Keratinocyte (primary cell): ENCODE data around the gene RAB21. TPM values are rescaled to one million over a fixed set of nuclear protein-coding genes. Genes with fewer than 3 reads are reported as not detected.

Experiments used
- DNase-seq: peaks from one replicate; pipeline ENCODE4 v3.0.0-alpha.2; 2011; ENCODE audit warnings: low read depth, missing footprints, low spot score
- FAIRE-seq: peaks from 2 replicates; lab custom pipeline; 2011; peaks lifted over from hg19 to GRCh38; lab: Jason Lieb, UNC
- H2AFZ ChIP-seq: 2 replicates; pipeline ENCODE4 v1.6.0; 2012; ENCODE audit warnings: low read length, control low read depth, inconsistent platforms; ENCODE audit not compliant: control insufficient read depth
- H3K27ac ChIP-seq: 2 replicates; pipeline ENCODE4 v1.5.1; 2011; ENCODE audit warnings: low read length; ENCODE audit not compliant: control insufficient read depth, insufficient read depth
- H3K27me3 ChIP-seq: 3 replicates; pipeline ENCODE4 v1.6.0; 2011; ENCODE audit warnings: low read length; ENCODE audit not compliant: control insufficient read depth, insufficient read depth; ENCODE audit errors: extremely low read depth
- H3K36me3 ChIP-seq, 2 experiments: 2 replicates in 1 of 2; 3 replicates in 1 of 2; pipeline ENCODE4 v1.5.1; 2011; ENCODE audit warnings: low read length in 2 of 2, mild to moderate bottlenecking in 1 of 2; ENCODE audit not compliant: control insufficient read depth in 2 of 2, insufficient read depth in 2 of 2; ENCODE audit errors: extremely low read depth in 1 of 2
- H3K4me1 ChIP-seq: 3 replicates; pipeline ENCODE4 v1.5.1; 2011; ENCODE audit warnings: low read length; ENCODE audit not compliant: control insufficient read depth, insufficient read depth; ENCODE audit errors: extremely low read depth
- H3K4me2 ChIP-seq: 3 replicates; pipeline ENCODE4 v1.6.0; 2011; ENCODE audit warnings: low read depth, low read length; ENCODE audit not compliant: control insufficient read depth, insufficient read depth; ENCODE audit errors: extremely low read depth
- H3K4me3 ChIP-seq, 3 experiments: fragments of 200-600 bp in 1 of 3; sonication (generic) in 1 of 3; 2 replicates in 2 of 3; 3 replicates in 1 of 3; pipeline ENCODE4 v1.5.1; 2011 to 2016; ENCODE audit warnings: low read length in 3 of 3, mild to moderate bottlenecking in 3 of 3, control low read depth in 2 of 3, inconsistent platforms in 1 of 3, low read depth in 1 of 3, mixed read lengths in 1 of 3, mixed run types in 1 of 3, moderate library complexity in 1 of 3; ENCODE audit not compliant: control insufficient read depth in 2 of 3, insufficient read depth in 2 of 3; ENCODE audit errors: extremely low read depth in 1 of 3
- H3K79me2 ChIP-seq: 2 replicates; pipeline ENCODE4 v1.6.0; 2012; ENCODE audit warnings: low read length; ENCODE audit not compliant: control insufficient read depth, insufficient read depth
- H3K9ac ChIP-seq: 3 replicates; pipeline ENCODE4 v1.6.0; 2011; ENCODE audit warnings: low read length; ENCODE audit not compliant: control insufficient read depth, insufficient read depth; ENCODE audit errors: extremely low read depth
- H3K9me1 ChIP-seq: 3 replicates; pipeline ENCODE4 v1.6.0; 2011; ENCODE audit warnings: low read length; ENCODE audit not compliant: control insufficient read depth, insufficient read depth; ENCODE audit errors: extremely low read depth
- H3K9me3 ChIP-seq: 2 replicates; pipeline ENCODE4 v1.5.1; 2012; ENCODE audit warnings: low read depth, low read length; ENCODE audit not compliant: control insufficient read depth
- H4K20me1 ChIP-seq: 3 replicates; pipeline ENCODE4 v1.6.0; 2011; ENCODE audit warnings: low read length; ENCODE audit not compliant: control insufficient read depth, insufficient read depth; ENCODE audit errors: extremely low read depth
- CTCF ChIP-seq, 3 experiments: IDR thresholded peaks in 1 of 3; conservative IDR thresholded peaks in 1 of 3; optimal IDR thresholded peaks in 1 of 3; 2 replicates in 2 of 3; 3 replicates in 1 of 3; pipeline versions ENCODE3 to v1.5.1; 2011; ENCODE audit warnings: low read length in 3 of 3, mild to moderate bottlenecking in 3 of 3, moderate library complexity in 2 of 3, control low read depth in 1 of 3, inconsistent platforms in 1 of 3; ENCODE audit not compliant: insufficient read depth in 2 of 3; ENCODE audit errors: extremely low read depth in 1 of 3
- EZH2 ChIP-seq: IDR thresholded peaks from one replicate; pipeline ENCODE4 v1.6.1; 2012; ENCODE audit warnings: inconsistent platforms, mild to moderate bottlenecking, low read length, moderate library complexity
- dilution Hi-C: fragments of 300-500 bp; cut with MboI; formaldehyde crosslinking; loops from one replicate; pipeline ENCODE4 v1.7.0; 2020; ENCODE audit warnings: low sequenced_read_pairs; ENCODE audit not compliant: extremely low pct_ligation_motif_present
- polyA plus RNA-seq, 5 experiments: library from polyadenylated mRNA; depleted of rRNA in 3 of 5; stranded (reverse) in 3 of 5; stranded (forward) in 1 of 5; unstranded in 1 of 5; fragments of >200 nt; gene quantifications; 1 replicate in 1 of 5; 2 replicates in 3 of 5; 3 replicates in 1 of 5; pipeline versions ENCODE4 v1.2.1 to v1.2.3, GENCODE V29; 2011 to 2012; ENCODE audit warnings: missing spikeins in 2 of 5, low read depth in 1 of 5, low replicate concordance in 1 of 5

Gene RAB21
- polyA plus RNA-seq, 1 donor (not counting 4 experiments of a cell fraction or from before 2014, with no cell fraction given) = 21.9 TPM

GRCh38 chr12:71763677-71764379, 9.2 kb downstream of the RAB21 start:
- no peak for TF ChIP-seq EZH2
- TF ChIP-seq CTCF (optimal IDR thresholded peaks at IDR 0.05 in 1 of 3, IDR thresholded peaks at IDR 0.05 in 1 of 3, conservative IDR thresholded peaks at IDR 0.05 in 1 of 3; ENCODE audit: extremely low read depth in 1 of 3, insufficient read depth in 2 of 3, low read length in 3 of 3) = no peak
- no peaks in the 10 kb centered on the region for H3K27me3 ChIP-seq
- no peaks in the 10 kb centered on the region for H3K4me1 ChIP-seq
- peaks cover 3% of the 10 kb centered on the region for H4K20me1 ChIP-seq
- dilution Hi-C loops = no loop called here
- peaks cover 7% of the 10 kb centered on the region for H3K9me3 ChIP-seq
- H3K9me1 ChIP-seq = peaks cover 1% of the 10 kb centered on the region
- no peak overlapping the region for H2AFZ ChIP-seq
- H3K4me2 ChIP-seq = no peak overlapping the region
- no peak overlapping the region for H3K9ac ChIP-seq
- peaks cover 0 to 8% of the 10 kb centered on the region in 2 experiments for H3K36me3 ChIP-seq
- no peak overlapping the region for H3K27ac ChIP-seq
- peaks cover 96% of the 10 kb centered on the region for H3K79me2 ChIP-seq
- DNase-seq = no peak
- no peak overlapping the region for H3K4me3 ChIP-seq
- FAIRE-seq = no peak

GRCh38 chr12:71764587-71765321, 10.1 kb downstream of the RAB21 start:
- peaks cover 3% of the 10 kb centered on the region for H4K20me1 ChIP-seq
- dilution Hi-C loops = no loop called here

More at GRCh38 chr12:71764587-71765321, 10.1 kb downstream of the RAB21 start:
- Histone ChIP-seq H3K27me3 (no peaks in the 10 kb centered on the region), H3K9ac (no peak overlapping the region), H3K9me3 (peaks cover 2% of the 10 kb centered on the region), H3K27ac (no peak overlapping the region), H3K79me2 (peaks cover 91% of the 10 kb centered on the region), H3K36me3 (peaks cover 0 to 1% of the 10 kb centered on the region in 2 experiments), H3K4me3 (no peak overlapping the region), H3K4me2 (no peak overlapping the region), H2AFZ (no peak overlapping the region), H3K4me1 (no peaks in the 10 kb centered on the region), H3K9me1 (peaks cover 2% of the 10 kb centered on the region)
- FAIRE-seq = no peak
- DNase-seq = no peak
- TF ChIP-seq CTCF (optimal IDR thresholded peaks at IDR 0.05 in 1 of 3, IDR thresholded peaks at IDR 0.05 in 1 of 3, conservative IDR thresholded peaks at IDR 0.05 in 1 of 3; ENCODE audit: extremely low read depth in 1 of 3, insufficient read depth in 2 of 3, low read length in 3 of 3) (no peak), EZH2 (no peak)
